ENCODE results near the gene CPNE7. TPM values are rescaled to one million over a fixed set of nuclear protein-coding genes. Genes with fewer than 3 reads are reported as not detected.

CPNE7 gene
- total and polyA plus RNA-seq, 9 donors: 0.36 to 4.0 (median 0.92) TPM; not detected in 2

DNA sequence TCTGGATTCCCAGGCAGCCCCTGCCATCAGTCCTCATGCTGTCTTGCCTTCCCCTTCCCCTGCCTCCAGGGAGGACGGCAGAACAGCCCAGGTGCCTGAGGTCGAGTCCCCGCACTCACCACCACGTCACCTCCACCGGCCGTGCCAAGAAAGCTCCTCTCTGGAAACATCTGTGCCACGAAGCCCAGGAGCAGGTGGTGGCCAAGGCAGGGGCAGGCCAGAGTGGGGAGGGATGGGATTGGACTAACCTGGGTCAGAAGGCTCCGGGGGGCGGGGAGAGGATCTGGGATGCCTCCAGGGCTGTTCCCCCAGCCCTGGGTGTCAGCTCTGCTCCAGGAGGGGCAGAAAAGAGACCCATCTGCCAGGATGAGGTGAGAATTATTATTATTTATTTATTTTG lies 30.4 kb downstream of the CPNE7 start:
- no peak overlapping the region for H3K4me3 ChIP-seq
- WGBS, 3 donors: 74 to 86% (median 77%) methylated on average over 9 of the region's 9 CpGs
- intact Hi-C loops (cut with DNase I): no loop called here
- no peaks in the 10 kb centered on the region for H3K27me3 ChIP-seq
- no peaks in the 10 kb centered on the region for H3K9me3 ChIP-seq
- H3K27ac ChIP-seq: no peak overlapping the region
- no peaks in the 10 kb centered on the region for H3K36me3 ChIP-seq
- TF ChIP-seq, protein P1, sequence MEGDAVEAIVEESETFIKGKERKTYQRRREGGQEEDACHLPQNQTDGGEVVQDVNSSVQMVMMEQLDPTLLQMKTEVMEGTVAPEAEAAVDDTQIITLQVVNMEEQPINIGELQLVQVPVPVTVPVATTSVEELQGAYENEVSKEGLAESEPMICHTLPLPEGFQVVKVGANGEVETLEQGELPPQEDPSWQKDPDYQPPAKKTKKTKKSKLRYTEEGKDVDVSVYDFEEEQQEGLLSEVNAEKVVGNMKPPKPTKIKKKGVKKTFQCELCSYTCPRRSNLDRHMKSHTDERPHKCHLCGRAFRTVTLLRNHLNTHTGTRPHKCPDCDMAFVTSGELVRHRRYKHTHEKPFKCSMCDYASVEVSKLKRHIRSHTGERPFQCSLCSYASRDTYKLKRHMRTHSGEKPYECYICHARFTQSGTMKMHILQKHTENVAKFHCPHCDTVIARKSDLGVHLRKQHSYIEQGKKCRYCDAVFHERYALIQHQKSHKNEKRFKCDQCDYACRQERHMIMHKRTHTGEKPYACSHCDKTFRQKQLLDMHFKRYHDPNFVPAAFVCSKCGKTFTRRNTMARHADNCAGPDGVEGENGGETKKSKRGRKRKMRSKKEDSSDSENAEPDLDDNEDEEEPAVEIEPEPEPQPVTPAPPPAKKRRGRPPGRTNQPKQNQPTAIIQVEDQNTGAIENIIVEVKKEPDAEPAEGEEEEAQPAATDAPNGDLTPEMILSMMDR (IDR thresholded peaks at IDR 0.05): no peak
- TF ChIP-seq EP300 (IDR thresholded peaks at IDR 0.05) (no peak), POLR2A (IDR thresholded peaks at IDR 0.05) (no peak)
- DNase-seq: no peak
- H3K4me1 ChIP-seq (ENCODE audit: insufficient read depth): no peaks in the 10 kb centered on the region

DNA sequence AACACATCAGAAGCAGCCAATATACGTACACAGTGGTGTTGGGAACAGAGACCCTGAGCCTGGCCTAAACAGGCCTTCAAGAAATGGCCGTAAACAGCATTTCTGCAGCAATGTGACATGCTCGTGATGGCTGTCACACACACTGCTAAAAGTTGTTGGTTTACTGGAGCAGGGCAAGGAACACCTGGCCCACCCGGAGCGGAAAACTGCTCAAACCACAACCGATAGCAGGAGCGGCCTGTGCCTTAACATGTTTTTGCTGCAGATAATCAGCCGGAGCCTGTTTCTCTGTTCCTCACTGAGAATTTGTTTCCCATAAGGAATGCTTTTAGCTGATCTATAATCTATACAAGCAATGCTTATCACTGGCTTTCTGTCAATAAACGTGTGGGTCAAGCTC lies 31.9 kb downstream of the CPNE7 start:
- Histone ChIP-seq H3K4me3 (no peak overlapping the region), H3K9me3 (no peaks in the 10 kb centered on the region), H3K4me1 (ENCODE audit: insufficient read depth) (no peaks in the 10 kb centered on the region), H3K27ac (no peak overlapping the region), H3K36me3 (no peaks in the 10 kb centered on the region), H3K27me3 (no peaks in the 10 kb centered on the region)
- WGBS, 3 donors: 80 to 82% (median 81%) methylated on average over 9 of the region's 9 CpGs
- no peak for TF ChIP-seq EP300 (IDR thresholded peaks at IDR 0.05)
- no peak for TF ChIP-seq POLR2A (IDR thresholded peaks at IDR 0.05)
- TF ChIP-seq, protein P1 (IDR thresholded peaks at IDR 0.05): no peak
- intact Hi-C loops (cut with DNase I): no loop called here
- no peak for DNase-seq

DNA sequence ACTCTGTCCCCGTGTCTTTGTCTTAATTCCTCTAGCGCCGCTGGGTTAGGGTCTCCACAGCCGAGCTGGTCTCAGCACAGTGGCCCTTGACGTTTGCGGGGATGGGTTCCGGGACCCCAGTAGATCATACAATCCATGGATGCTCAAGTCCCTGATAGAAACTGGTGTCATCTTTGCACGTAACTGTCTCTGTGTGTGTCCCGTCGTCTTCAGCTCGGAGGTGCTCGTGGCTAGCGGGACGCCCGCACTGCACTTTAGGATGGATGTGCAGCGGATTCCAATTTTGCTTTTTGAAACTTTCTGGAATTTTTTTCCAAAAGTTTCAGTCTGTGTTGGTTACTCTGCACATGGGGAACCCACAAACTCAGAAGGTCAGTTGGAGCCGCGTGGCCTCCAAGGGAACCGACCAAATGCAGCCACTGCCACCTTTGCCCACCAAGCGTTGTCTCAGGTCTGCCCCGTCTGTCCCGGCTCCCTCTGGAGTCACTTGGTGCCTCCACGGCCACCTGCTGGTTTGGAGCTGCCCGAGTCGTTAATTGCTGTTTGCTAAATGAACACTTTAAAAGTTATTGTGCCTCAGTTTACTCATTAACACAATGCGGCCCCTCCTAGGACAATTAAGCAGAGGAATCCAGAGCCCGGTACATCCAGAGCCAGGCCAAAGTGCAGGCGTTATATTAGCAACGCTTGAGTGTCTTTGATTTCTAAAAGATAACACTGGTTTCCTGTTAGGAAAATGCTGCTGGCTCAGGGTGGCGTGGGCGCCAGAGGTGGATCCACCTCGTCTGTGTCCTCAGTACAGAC lies 32.6 kb downstream of the CPNE7 start:
- TF ChIP-seq POLR2A (IDR thresholded peaks at IDR 0.05): no peak
- TF ChIP-seq EP300 (IDR thresholded peaks at IDR 0.05): no peak
- TF ChIP-seq, protein P1 (IDR thresholded peaks at IDR 0.05): no peak
- Histone ChIP-seq H3K27ac (no peak overlapping the region), H3K36me3 (no peaks in the 10 kb centered on the region), H3K4me1 (ENCODE audit: insufficient read depth) (no peaks in the 10 kb centered on the region), H3K4me3 (no peak overlapping the region), H3K9me3 (no peaks in the 10 kb centered on the region), H3K27me3 (no peaks in the 10 kb centered on the region)
- intact Hi-C loops (cut with DNase I): no loop called here
- 84 to 85% (median 84%) methylated on average over 32 of the region's 32 CpGs for WGBS, 3 donors
- no peak for DNase-seq

DNA sequence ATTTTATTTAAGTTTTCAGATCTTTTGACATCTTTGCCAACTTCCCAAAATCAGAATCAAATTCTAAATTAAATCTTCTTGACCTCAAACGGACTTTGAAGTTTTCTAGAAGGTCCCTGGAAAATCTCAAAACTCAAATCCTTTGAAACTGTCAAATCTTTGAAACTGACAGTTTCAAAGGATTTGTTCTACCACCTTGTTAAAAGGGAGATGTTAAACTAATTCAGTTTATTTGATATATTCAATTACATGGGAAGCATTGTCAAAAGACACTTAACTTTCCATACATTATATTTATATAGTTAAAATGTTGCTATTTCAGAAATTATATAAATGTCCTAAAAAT lies 34.5 kb downstream of the CPNE7 start:
- WGBS, 3 donors: 80 to 90% (median 80%) methylated on average over 1 of the region's 1 CpG
- H3K9me3 ChIP-seq: no peaks in the 10 kb centered on the region
- no peak for DNase-seq
- TF ChIP-seq, protein P1 (IDR thresholded peaks at IDR 0.05): no peak
- TF ChIP-seq POLR2A (IDR thresholded peaks at IDR 0.05) (no peak), EP300 (IDR thresholded peaks at IDR 0.05) (no peak)
- no peaks in the 10 kb centered on the region for H3K36me3 ChIP-seq
- H3K4me3 ChIP-seq: no peak overlapping the region
- intact Hi-C loops (cut with DNase I): no loop called here
- no peak overlapping the region for H3K27ac ChIP-seq
- no peaks in the 10 kb centered on the region for H3K4me1 ChIP-seq (ENCODE audit: insufficient read depth)
- no peaks in the 10 kb centered on the region for H3K27me3 ChIP-seq
